ENCODE results near the gene GCGR. TPM values are rescaled to one million over a fixed set of nuclear protein-coding genes. Genes with fewer than 3 reads are reported as not detected.

GCGR gene
- total and polyA plus RNA-seq, 10 of the 15 experiments (the other 5 are each of a cell fraction or from before 2014, with no cell fraction given), result not detected

GRCh38 chr17:81863123-81863675 lies 59.2 kb downstream of the GCGR start:
- Histone ChIP-seq H4K20me1 (ENCODE audit: control insufficient read depth, insufficient read depth) (0 out of 2 replicates have a peak, but pooled peaks cover 5% of the 10 kb centered on the region), H3K27me3 (replicated peaks in 1 of 2; ENCODE audit: control insufficient read depth in 2 of 2, insufficient read depth in 2 of 2, low read length in 1 of 2) (no peaks in the 10 kb centered on the region), H3K4me3 (peak overlapping the region; percentile 94), H2AFZ (ENCODE audit: control insufficient read depth, low read depth, low read length) (no peak overlapping the region), H3K27ac (ENCODE audit: control insufficient read depth, insufficient read depth) (no peak overlapping the region), H3K79me2 (ENCODE audit: control insufficient read depth, insufficient read depth, low read length) (peaks cover 72% of the 10 kb centered on the region), H3K4me1 (ENCODE audit: control insufficient read depth, insufficient read depth, low read length) (peaks cover 23% of the 10 kb centered on the region), H3K4me2 (ENCODE audit: control insufficient read depth, insufficient read depth) (peak overlapping the region; percentile 83), H3K36me3 (ENCODE audit: control insufficient read depth in 2 of 2, insufficient read depth in 2 of 2, low read length in 1 of 2) (peaks cover 9 to 18% of the 10 kb centered on the region in 2 experiments), H3K9ac (ENCODE audit: control insufficient read depth, insufficient read depth, low read length) (no peak overlapping the region), H3K9me3 (replicated peaks; ENCODE audit: control insufficient read depth, insufficient read depth, low read length) (no peaks in the 10 kb centered on the region)
- CTCF ChIA-PET, result interaction anchor here (0.6 kb wide), 1 partner anchor 371 kb away, joined by 5 read pairs; no protein-coding TSS in a partner anchor
- 86% methylated on average over 6 of the region's 6 CpGs for WGBS (ENCODE audit: insufficient coverage, insufficient replicate concordance, low lambda C conversion rate, missing lambda C conversion rate)
- RAD21 ChIA-PET (ENCODE audit: unreplicated experiment), result no interaction called here
- DNase-seq (ENCODE audit: low read depth, low spot score), result no peak
- BruUV-seq (replicated peaks), result no TSS peak
- SMC1A ChIA-PET (ENCODE audit: uncharacterized antibody, unreplicated experiment), result interaction anchor here (0.8 to 1.8 kb wide), 2 partner anchors 9 to 127 kb away, joined by 3 to 5 read pairs; no protein-coding TSS in a partner anchor
- POLR2A ChIA-PET, result interaction anchor here (0.7 to 1.0 kb wide), 3 partner anchors 64 to 127 kb away, joined by 3 read pairs; partner anchors contain the start of gene PYCR1
- TF ChIP-seq EZH2 (IDR thresholded peaks at IDR 0.05; ENCODE audit: borderline replicate concordance, control insufficient read depth, low read depth, low read length), result no peak
- no peak for TF ChIP-seq ETV6 (conservative IDR thresholded peaks at IDR 0.05 in 1 of 2, IDR thresholded peaks at IDR 0.05 in 1 of 2; ENCODE audit: borderline replicate concordance in 1 of 2, low read depth in 1 of 2)
- TF ChIP-seq NR2F1 (conservative IDR thresholded peaks at IDR 0.05), result 0 out of 2 replicates have a peak, but pooled peaks have one; percentile 12
- ATAC-seq, result no peak
- intact Hi-C loops (cut with micrococcal nuclease; ENCODE audit: unreplicated experiment) (loop anchor here (5.0 kb wide), 1 partner anchor 159 kb away; the partner anchor contains the start of genes CENPX and LRRC45), in situ Hi-C loops (cut with MboI) (no loop called here)
- no peak for FAIRE-seq

Other genes starting within 250 kb of the GCGR start
Only the 7 nearest of the 29 such genes appear.
- 50.1 and 52.6 TPM in 2 replicates for gene SLC25A10, start 91.9 kb upstream of the GCGR start, total RNA-seq (2014; rRNA removed)
- 9.3 and 11.6 TPM in 2 replicates for gene SLC25A10, start 91.9 kb upstream of the GCGR start, total RNA-seq (2014; rRNA removed; fragmentation: Illumina TruSeq; extraction: Trizol)
- 38.5 and 41.7 TPM in 2 replicates for gene SLC25A10, start 91.9 kb upstream of the GCGR start, total RNA-seq (2021)
- 2.7 and 10.2 TPM in 2 replicates for gene SLC25A10, start 91.9 kb upstream of the GCGR start, polyA plus RNA-seq (2011; rRNA removed)
- 1.1 and 11.6 TPM in 2 replicates for gene SLC25A10, start 91.9 kb upstream of the GCGR start, polyA plus RNA-seq (2014; fragmentation: Illumina TruSeq; extraction: Trizol)
- gene SLC25A10, start 91.9 kb upstream of the GCGR start, polyA plus RNA-seq (2014; fragmentation: Nextera tagmentation; extraction: Ambion mirVana), result 1 to 10 TPM in 1 of 2 experiments, under 1 TPM in 1; 0.11 to 1.4 TPM
- 33.0 and 43.1 TPM in 2 replicates for gene SLC25A10, start 91.9 kb upstream of the GCGR start, polyA plus RNA-seq (2014; rRNA removed)
- gene SLC25A10, start 91.9 kb upstream of the GCGR start, polyA plus RNA-seq (2016; fragmentation: Nextera tagmentation; extraction: Ambion mirVana), result 10 to 100 TPM; 68.6 to 72.7 TPM
- gene MCRIP1, start 29.1 kb downstream of the GCGR start, total RNA-seq (2014; rRNA removed), result 33.8 and 39.7 TPM in 2 replicates
- gene MCRIP1, start 29.1 kb downstream of the GCGR start, total RNA-seq (2014; rRNA removed; fragmentation: Illumina TruSeq; extraction: Trizol), result 12.1 and 15.6 TPM in 2 replicates
- 39.9 and 40.3 TPM in 2 replicates for gene MCRIP1, start 29.1 kb downstream of the GCGR start, total RNA-seq (2021)
- 11.6 and 21.9 TPM in 2 replicates for gene MCRIP1, start 29.1 kb downstream of the GCGR start, polyA plus RNA-seq (2011; rRNA removed)
- gene MCRIP1, start 29.1 kb downstream of the GCGR start, polyA plus RNA-seq (2014; fragmentation: Illumina TruSeq; extraction: Trizol), result 0.81 and 5.7 TPM in 2 replicates
- 1 to 10 TPM in 1 of 2 experiments, under 1 TPM in 1; 0.31 to 3.8 TPM for gene MCRIP1, start 29.1 kb downstream of the GCGR start, polyA plus RNA-seq (2014; fragmentation: Nextera tagmentation; extraction: Ambion mirVana)
- gene MCRIP1, start 29.1 kb downstream of the GCGR start, polyA plus RNA-seq (2014; rRNA removed), result 41.8 and 42.7 TPM in 2 replicates
- gene MCRIP1, start 29.1 kb downstream of the GCGR start, polyA plus RNA-seq (2016; fragmentation: Nextera tagmentation; extraction: Ambion mirVana), result 10 to 100 TPM; 44.1 to 54.4 TPM
- gene PPP1R27, start 30.9 kb downstream of the GCGR start, total RNA-seq (2014; rRNA removed), result 0.17 and 2.0 TPM in 2 replicates
- gene PPP1R27, start 30.9 kb downstream of the GCGR start, total RNA-seq (2014; rRNA removed; fragmentation: Illumina TruSeq; extraction: Trizol), result 0.14 and 0.31 TPM in 2 replicates
- 0.49 and 0.53 TPM in 2 replicates for gene PPP1R27, start 30.9 kb downstream of the GCGR start, total RNA-seq (2021)
- gene PPP1R27, start 30.9 kb downstream of the GCGR start, polyA plus RNA-seq (2011; rRNA removed), result not detected in 2 replicates
- gene PPP1R27, start 30.9 kb downstream of the GCGR start, polyA plus RNA-seq (2014; fragmentation: Illumina TruSeq; extraction: Trizol), result 0.28 TPM in 1 of 2 replicates, not detected in the other
- gene PPP1R27, start 30.9 kb downstream of the GCGR start, polyA plus RNA-seq (2014; fragmentation: Nextera tagmentation; extraction: Ambion mirVana), result not detected
- 0.59 and 0.61 TPM in 2 replicates for gene PPP1R27, start 30.9 kb downstream of the GCGR start, polyA plus RNA-seq (2014; rRNA removed)
- gene PPP1R27, start 30.9 kb downstream of the GCGR start, polyA plus RNA-seq (2016; fragmentation: Nextera tagmentation; extraction: Ambion mirVana), result 1 to 10 TPM in 1 of 2 experiments, under 1 TPM in 1; 0.70 to 1.6 TPM
- 378 and 467 TPM in 2 replicates for gene P4HB, start 56.4 kb downstream of the GCGR start, total RNA-seq (2014; rRNA removed)
- 247 and 285 TPM in 2 replicates for gene P4HB, start 56.4 kb downstream of the GCGR start, total RNA-seq (2014; rRNA removed; fragmentation: Illumina TruSeq; extraction: Trizol)
- gene P4HB, start 56.4 kb downstream of the GCGR start, total RNA-seq (2021), result 378 and 437 TPM in 2 replicates
- gene P4HB, start 56.4 kb downstream of the GCGR start, polyA plus RNA-seq (2011; rRNA removed), result 44.1 and 49.9 TPM in 2 replicates
- 458 and 725 TPM in 2 replicates for gene P4HB, start 56.4 kb downstream of the GCGR start, polyA plus RNA-seq (2014; fragmentation: Illumina TruSeq; extraction: Trizol)
- 10 to 100 TPM in 1 of 2 experiments, 1 to 10 TPM in 1; 4.7 to 18.3 TPM for gene P4HB, start 56.4 kb downstream of the GCGR start, polyA plus RNA-seq (2014; fragmentation: Nextera tagmentation; extraction: Ambion mirVana)
- 128 and 182 TPM in 2 replicates for gene P4HB, start 56.4 kb downstream of the GCGR start, polyA plus RNA-seq (2014; rRNA removed)
- gene P4HB, start 56.4 kb downstream of the GCGR start, polyA plus RNA-seq (2016; fragmentation: Nextera tagmentation; extraction: Ambion mirVana), result 100 to 1,000 TPM; 543 to 549 TPM
- gene ARHGDIA, start 67.2 kb downstream of the GCGR start, total RNA-seq (2014; rRNA removed), result 139 and 180 TPM in 2 replicates
- gene ARHGDIA, start 67.2 kb downstream of the GCGR start, total RNA-seq (2014; rRNA removed; fragmentation: Illumina TruSeq; extraction: Trizol), result 124 and 125 TPM in 2 replicates
- gene ARHGDIA, start 67.2 kb downstream of the GCGR start, total RNA-seq (2021), result 538 and 552 TPM in 2 replicates
- 18.6 and 39.5 TPM in 2 replicates for gene ARHGDIA, start 67.2 kb downstream of the GCGR start, polyA plus RNA-seq (2011; rRNA removed)
- gene ARHGDIA, start 67.2 kb downstream of the GCGR start, polyA plus RNA-seq (2014; fragmentation: Illumina TruSeq; extraction: Trizol), result 24.3 and 159 TPM in 2 replicates
- 10 to 100 TPM; 17.9 to 47.8 TPM for gene ARHGDIA, start 67.2 kb downstream of the GCGR start, polyA plus RNA-seq (2014; fragmentation: Nextera tagmentation; extraction: Ambion mirVana)
- 184 and 246 TPM in 2 replicates for gene ARHGDIA, start 67.2 kb downstream of the GCGR start, polyA plus RNA-seq (2014; rRNA removed)
- gene ARHGDIA, start 67.2 kb downstream of the GCGR start, polyA plus RNA-seq (2016; fragmentation: Nextera tagmentation; extraction: Ambion mirVana), result 100 to 1,000 TPM; 336 to 349 TPM
- 253 and 263 TPM in 2 replicates for gene ALYREF, start 87.4 kb downstream of the GCGR start, total RNA-seq (2014; rRNA removed)
- 140 and 158 TPM in 2 replicates for gene ALYREF, start 87.4 kb downstream of the GCGR start, total RNA-seq (2014; rRNA removed; fragmentation: Illumina TruSeq; extraction: Trizol)
- 238 and 240 TPM in 2 replicates for gene ALYREF, start 87.4 kb downstream of the GCGR start, total RNA-seq (2021)
- gene ALYREF, start 87.4 kb downstream of the GCGR start, polyA plus RNA-seq (2011; rRNA removed), result 61.5 and 103 TPM in 2 replicates
- 29.4 and 105 TPM in 2 replicates for gene ALYREF, start 87.4 kb downstream of the GCGR start, polyA plus RNA-seq (2014; fragmentation: Illumina TruSeq; extraction: Trizol)
- 10 to 100 TPM in 1 of 2 experiments, 1 to 10 TPM in 1; 2.4 to 11.4 TPM for gene ALYREF, start 87.4 kb downstream of the GCGR start, polyA plus RNA-seq (2014; fragmentation: Nextera tagmentation; extraction: Ambion mirVana)
- 208 and 229 TPM in 2 replicates for gene ALYREF, start 87.4 kb downstream of the GCGR start, polyA plus RNA-seq (2014; rRNA removed)
- gene ALYREF, start 87.4 kb downstream of the GCGR start, polyA plus RNA-seq (2016; fragmentation: Nextera tagmentation; extraction: Ambion mirVana), result 10 to 100 TPM in 1 of 2 experiments, 1 to 10 TPM in 1; 9.8 to 17.7 TPM
- 141 and 152 TPM in 2 replicates for gene ANAPC11, start 87.6 kb downstream of the GCGR start, total RNA-seq (2014; rRNA removed)
- 49.3 and 59.3 TPM in 2 replicates for gene ANAPC11, start 87.6 kb downstream of the GCGR start, total RNA-seq (2014; rRNA removed; fragmentation: Illumina TruSeq; extraction: Trizol)
- 137 and 147 TPM in 2 replicates for gene ANAPC11, start 87.6 kb downstream of the GCGR start, total RNA-seq (2021)
- gene ANAPC11, start 87.6 kb downstream of the GCGR start, polyA plus RNA-seq (2011; rRNA removed), result 119 and 207 TPM in 2 replicates
- 5.6 and 28.5 TPM in 2 replicates for gene ANAPC11, start 87.6 kb downstream of the GCGR start, polyA plus RNA-seq (2014; fragmentation: Illumina TruSeq; extraction: Trizol)
- 100 to 1,000 TPM; 127 to 173 TPM for gene ANAPC11, start 87.6 kb downstream of the GCGR start, polyA plus RNA-seq (2014; fragmentation: Nextera tagmentation; extraction: Ambion mirVana)
- gene ANAPC11, start 87.6 kb downstream of the GCGR start, polyA plus RNA-seq (2014; rRNA removed), result 210 and 211 TPM in 2 replicates
- gene ANAPC11, start 87.6 kb downstream of the GCGR start, polyA plus RNA-seq (2016; fragmentation: Nextera tagmentation; extraction: Ambion mirVana), result 100 to 1,000 TPM; 394 to 395 TPM